ENCODE data around the gene OIP5. TPM values are rescaled to one million over a fixed set of nuclear protein-coding genes. Genes with fewer than 3 reads are reported as not detected.
A peak's percentile ranks its signal among the peaks of the same experiment; 100 is the strongest.
"Not testable (repeated sequence)": the region's sequence is repeated elsewhere in the genome, so short reads cannot be mapped to it uniquely, and the experiment has no call there.

The OIP5 gene
- total RNA-seq, 1 donor from 2014 or later, result 0.51 TPM

GRCh38 chr15:41278319-41278718, 54.1 kb downstream of the OIP5 start:
- no peak for ATAC-seq
- intact Hi-C loops (cut with DNase I), result no loop called here

GRCh38 chr15:41276831-41277230, 55.6 kb downstream of the OIP5 start:
- DNase-seq (ENCODE audit: missing footprints) (no peak), ATAC-seq (no peak)
- intact Hi-C loops (cut with DNase I), result no loop called here

More at GRCh38 chr15:41278319-41278718, 54.1 kb downstream of the OIP5 start:
- DNase-seq (ENCODE audit: missing footprints), result no peak

GRCh38 chr15:41269887-41270286, 62.5 kb downstream of the OIP5 start:
- intact Hi-C loops (cut with DNase I), result no loop called here
- ATAC-seq (no peak), DNase-seq (ENCODE audit: missing footprints) (no peak)

GRCh38 chr15:41263891-41264351, 68.5 kb downstream of the OIP5 start:
- no peak for DNase-seq (ENCODE audit: missing footprints)
- ATAC-seq, result peak; percentile 87
- intact Hi-C loops (cut with DNase I), result no loop called here

- DNase-seq (ENCODE audit: missing footprints) (no peak), ATAC-seq (no peak)
- intact Hi-C loops (cut with DNase I), result no loop called here
Observed at GRCh38 chr15:41262571-41262970, 69.8 kb downstream of the OIP5 start.

DNA sequence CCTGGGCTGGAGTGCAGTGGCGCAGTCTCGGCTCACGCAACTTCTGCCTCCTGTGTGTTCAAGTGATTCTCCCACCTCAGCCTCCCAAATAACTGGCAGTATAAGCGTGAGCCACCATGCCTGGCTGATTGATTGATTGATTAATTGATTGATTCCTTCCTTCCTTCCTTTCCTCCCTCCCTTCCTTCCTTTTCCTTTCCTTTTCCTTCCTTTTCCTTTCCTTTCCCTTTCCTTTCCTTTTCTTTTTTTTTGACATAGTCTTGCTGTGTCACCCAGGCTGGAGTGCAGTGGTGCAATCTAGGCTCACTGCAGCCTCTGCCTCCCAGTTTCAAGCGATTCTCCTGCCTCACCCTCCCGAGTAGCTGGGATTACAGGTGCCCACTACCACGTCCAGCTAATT, 71.5 kb downstream of the OIP5 start:
- DNase-seq (ENCODE audit: missing footprints); intact Hi-C loops (cut with DNase I); ATAC-seq: not testable (repeated sequence)

- DNase-seq (ENCODE audit: missing footprints), result no peak
- intact Hi-C loops (cut with DNase I), result no loop called here
- ATAC-seq, result no peak
Observed at GRCh38 chr15:41259546-41260189, 72.7 kb downstream of the OIP5 start.

Other genes starting within 250 kb of the OIP5 start
- gene INO80, start 216.3 kb downstream of the OIP5 start, total RNA-seq, result 10.7 TPM
- gene EXD1, start 101.8 kb downstream of the OIP5 start, total RNA-seq, result not detected
- gene CHP1, start 101.3 kb downstream of the OIP5 start, total RNA-seq, result 123 TPM
- 2.2 TPM for gene NUSAP1, start 290 bp upstream of the OIP5 start, total RNA-seq
- 71.9 TPM for gene NDUFAF1, start 69.9 kb upstream of the OIP5 start, total RNA-seq
- gene RTF1, start 84.5 kb upstream of the OIP5 start, total RNA-seq, result 20.9 TPM
- gene ITPKA, start 161.3 kb upstream of the OIP5 start, total RNA-seq, result 2.7 TPM
- gene LTK, start 181.2 kb upstream of the OIP5 start, total RNA-seq, result 1.5 TPM
- gene RPAP1, start 211.7 kb upstream of the OIP5 start, total RNA-seq, result 26.7 TPM
- 5.6 TPM for gene TYRO3, start 226.6 kb upstream of the OIP5 start, total RNA-seq